IPS DF 4.7 (cell line): ENCODE results near the gene GP1BA.

ENCODE experiments used
- DNase-seq: peaks from one replicate; pipeline ENCODE4 v3.0.0-alpha.2; 2013; ENCODE audit warnings: low spot score; ENCODE audit errors: extremely low read depth

The GP1BA gene

DNA sequence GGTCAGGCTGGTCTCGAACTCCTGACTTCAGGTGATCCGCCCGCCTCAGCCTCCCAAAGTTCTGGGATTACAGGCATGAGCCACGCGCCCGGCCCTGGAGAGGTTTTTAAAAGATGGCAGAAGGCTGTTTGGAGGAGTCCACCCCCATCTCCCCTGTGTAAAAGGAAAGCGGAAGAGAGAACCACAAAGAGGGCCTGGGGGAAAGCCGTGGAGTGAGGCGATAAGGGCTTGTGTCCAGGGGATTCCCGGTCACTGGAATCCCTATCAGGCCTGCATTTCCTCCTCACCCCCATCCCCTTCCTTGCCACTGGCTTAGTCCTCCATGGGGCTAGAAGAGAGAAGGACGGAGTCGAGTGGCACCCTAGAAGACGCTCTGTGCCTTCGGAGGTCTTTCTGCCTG lies at the start of gene GP1BA:
Gene GP1BA (plus strand): TSS at position 315 of the 400 bp plus-strand sequence. CDS start 328 bp downstream, outside the sequence.
- no peak for DNase-seq

DNA sequence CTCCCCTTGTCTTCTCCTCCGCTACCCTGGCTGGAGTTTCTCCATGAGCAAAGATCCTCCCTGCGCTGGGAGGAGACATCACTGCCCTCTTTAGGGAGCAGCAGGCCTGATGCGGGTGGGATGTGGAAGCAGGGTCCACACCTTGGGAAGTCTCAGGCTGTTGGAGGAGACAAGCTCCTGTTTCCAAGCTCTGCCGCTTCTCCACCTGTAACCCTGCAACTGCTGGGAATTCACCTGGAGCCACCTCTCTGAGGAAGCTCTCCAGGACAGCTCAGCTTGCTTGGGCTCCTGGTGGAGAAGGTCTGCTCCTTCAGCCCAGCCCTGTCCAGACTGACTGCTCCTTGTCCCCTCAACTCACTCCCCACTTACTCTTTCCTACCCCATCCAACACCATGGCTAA lies 47.6 kb upstream of the GP1BA start:
- no peak for DNase-seq

DNA sequence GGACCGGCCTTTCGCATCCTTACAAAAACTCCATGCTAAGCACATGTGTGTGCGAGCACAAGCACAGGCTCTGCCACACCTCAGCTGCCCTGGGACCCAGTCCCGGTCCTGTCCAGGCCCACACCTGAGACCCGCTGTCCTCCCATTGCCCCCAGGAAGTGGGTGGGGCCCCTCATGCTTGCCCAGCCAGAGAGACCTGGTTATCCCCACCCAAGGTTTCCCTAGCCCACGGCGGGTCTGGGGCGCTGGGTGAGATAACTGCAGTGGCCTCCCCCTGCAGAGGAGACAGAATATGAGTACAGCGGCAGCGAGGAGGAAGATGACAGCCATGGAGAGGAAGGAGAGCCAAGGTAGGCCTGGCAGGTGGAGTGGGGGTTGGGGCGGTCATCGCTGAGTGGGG lies 45.2 kb upstream of the GP1BA start:
- no peak for DNase-seq

DNA sequence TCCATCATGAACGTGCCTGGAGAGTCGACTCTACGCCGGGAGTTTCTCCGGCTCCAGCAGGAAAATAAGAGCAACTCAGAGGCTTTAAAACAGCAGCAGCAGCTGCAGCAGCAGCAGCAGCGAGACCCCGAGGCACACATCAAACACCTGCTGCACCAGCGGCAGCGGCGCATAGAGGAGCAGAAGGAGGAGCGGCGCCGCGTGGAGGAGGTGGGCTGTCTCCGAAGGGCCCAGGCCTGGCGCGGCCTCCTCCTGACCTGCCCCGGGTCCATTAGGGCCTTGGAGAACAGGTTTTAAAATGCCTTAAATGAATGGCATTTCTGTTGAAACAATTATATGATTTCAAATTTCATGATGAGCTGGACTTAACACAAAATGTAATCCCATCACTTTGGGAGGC lies 44.5 kb upstream of the GP1BA start:
- DNase-seq: no peak

DNA sequence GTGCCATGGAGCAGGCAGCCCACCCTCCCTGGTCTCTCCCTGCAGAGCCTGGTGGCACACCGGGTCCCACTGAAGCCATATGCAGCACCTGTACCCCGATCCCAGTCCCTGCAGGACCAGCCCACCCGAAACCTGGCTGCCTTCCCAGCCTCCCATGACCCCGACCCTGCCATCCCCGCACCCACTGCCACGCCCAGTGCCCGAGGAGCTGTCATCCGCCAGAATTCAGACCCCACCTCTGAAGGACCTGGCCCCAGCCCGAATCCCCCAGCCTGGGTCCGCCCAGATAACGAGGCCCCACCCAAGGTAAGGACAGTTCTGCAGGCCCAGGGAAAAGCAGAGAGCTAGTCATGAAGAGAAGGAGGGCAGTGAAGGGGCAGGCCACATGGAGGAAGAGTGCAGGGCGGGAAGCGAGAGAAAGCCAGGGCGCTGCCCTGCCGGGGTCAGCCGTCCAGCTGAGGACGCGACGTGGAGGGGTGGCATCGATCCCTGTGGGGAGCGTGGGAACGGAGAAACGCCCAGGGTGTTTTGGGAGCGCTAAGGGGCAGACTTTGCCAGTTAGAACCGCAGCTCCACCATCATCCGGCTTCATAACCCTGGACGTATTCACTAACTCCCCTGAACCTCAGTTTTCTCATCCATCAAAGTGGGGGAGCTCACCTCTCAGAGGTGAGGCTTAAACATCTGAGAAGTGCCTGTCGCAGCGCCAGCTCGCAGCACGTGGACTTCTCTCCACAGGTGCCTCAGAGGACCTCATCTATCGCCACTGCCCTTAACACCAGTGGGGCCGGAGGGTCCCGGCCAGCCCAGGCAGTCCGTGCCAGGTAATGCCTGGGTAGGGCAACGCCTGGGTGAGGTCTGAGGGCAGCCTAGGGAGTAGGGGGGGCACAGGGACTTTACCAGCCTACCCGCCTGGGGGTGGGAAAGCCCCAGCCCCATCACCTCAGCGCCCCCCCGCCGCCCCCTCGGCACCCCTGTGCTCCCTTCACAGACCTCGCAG lies 40.4 kb upstream of the GP1BA start:
- no peak for DNase-seq

DNA sequence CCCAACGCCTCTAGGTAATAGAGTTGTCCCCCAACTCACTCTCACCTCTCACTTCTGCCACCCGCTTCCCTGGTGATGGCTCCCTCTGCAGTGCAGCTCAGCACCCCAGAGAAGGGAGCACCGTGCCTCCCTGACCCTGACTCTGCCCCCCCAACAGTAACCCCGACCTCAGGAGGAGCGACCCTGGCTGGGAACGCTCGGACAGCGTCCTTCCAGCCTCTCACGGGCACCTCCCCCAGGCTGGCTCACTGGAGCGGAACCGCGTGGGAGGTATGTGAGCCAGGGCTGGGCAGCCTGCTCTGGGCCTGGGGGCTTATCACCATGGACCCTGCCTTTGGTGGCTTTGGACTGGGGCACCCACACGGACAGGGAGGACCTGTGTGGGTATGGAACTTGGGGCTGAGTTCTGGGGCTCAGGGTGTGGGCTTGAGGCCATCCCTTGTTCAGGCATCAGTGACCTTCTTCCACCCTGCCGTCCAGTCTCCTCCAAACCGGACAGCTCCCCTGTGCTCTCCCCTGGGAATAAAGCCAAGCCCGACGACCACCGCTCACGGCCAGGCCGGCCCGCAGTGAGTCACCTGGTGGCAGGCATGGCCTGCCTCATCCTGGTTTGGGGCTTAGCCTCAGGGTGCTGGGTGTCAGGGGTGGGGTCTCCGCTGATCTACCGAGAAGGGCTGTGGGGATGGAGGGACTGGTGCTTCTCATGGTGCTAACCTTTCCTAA lies 39.4 kb upstream of the GP1BA start:
- no peak for DNase-seq

DNA sequence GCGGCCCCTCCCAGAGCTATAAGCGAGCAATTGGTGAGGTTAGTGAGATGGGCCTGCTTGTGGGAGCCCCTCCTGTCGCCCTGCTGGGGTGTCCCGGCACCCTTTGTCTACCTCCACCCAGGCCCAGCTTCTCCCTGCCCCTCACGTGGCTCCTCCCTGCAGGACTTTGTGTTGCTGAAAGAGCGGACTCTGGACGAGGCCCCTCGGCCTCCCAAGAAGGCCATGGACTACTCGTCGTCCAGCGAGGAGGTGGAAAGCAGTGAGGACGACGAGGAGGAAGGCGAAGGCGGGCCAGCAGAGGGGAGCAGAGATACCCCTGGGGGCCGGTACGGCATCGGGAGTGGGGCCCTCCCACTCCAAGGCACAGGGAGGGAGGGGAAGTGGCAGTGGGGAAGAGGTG lies 38.8 kb upstream of the GP1BA start:
- no peak for DNase-seq

DNA sequence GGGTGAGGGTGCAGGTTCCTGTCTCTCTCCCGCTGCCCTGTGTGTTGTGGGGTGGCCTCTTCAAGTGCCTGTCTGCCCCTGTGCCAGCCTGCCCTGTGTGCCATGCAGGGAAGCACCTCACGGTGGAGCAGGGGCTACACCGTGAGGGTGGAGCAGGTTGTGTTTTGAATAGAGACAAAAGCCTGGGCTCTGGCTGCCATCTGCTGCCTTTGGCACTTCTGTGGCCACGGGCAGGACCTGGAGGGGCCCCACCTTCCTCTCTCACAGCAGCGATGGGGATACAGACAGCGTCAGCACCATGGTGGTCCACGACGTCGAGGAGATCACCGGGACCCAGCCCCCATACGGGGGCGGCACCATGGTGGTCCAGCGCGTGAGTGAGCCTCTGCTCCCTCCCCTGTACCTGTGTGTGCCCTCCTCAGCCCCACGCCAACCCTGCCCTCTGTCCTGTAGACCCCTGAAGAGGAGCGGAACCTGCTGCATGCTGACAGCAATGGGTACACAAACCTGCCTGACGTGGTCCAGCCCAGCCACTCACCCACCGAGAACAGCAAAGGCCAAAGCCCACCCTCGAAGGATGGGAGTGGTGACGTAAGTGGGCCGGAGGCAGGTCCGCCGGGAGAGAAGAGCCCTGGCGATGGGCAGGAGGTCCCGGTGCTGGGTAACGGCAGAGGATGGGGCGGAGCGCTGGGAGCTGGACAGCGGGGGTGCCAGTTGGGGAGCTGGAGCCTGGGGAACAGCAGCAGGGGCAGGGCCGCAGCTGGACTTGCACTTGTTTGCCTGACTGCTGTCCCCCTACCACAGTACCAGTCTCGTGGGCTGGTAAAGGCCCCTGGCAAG lies 38.1 kb upstream of the GP1BA start:
- no peak for DNase-seq

DNA sequence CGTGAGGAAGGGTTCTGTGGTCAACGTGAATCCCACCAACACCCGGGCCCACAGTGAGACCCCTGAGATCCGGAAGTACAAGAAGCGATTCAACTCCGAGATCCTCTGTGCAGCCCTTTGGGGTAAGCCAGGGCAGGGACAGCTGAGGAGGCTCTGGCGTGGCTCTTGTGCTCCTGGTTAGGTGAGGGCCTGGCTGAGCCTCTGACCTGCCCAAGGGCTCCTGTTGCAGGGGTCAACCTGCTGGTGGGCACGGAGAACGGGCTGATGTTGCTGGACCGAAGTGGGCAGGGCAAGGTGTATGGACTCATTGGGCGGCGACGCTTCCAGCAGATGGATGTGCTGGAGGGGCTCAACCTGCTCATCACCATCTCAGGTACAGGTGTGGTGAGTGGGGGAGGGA lies 37.0 kb upstream of the GP1BA start:
- no peak for DNase-seq

DNA sequence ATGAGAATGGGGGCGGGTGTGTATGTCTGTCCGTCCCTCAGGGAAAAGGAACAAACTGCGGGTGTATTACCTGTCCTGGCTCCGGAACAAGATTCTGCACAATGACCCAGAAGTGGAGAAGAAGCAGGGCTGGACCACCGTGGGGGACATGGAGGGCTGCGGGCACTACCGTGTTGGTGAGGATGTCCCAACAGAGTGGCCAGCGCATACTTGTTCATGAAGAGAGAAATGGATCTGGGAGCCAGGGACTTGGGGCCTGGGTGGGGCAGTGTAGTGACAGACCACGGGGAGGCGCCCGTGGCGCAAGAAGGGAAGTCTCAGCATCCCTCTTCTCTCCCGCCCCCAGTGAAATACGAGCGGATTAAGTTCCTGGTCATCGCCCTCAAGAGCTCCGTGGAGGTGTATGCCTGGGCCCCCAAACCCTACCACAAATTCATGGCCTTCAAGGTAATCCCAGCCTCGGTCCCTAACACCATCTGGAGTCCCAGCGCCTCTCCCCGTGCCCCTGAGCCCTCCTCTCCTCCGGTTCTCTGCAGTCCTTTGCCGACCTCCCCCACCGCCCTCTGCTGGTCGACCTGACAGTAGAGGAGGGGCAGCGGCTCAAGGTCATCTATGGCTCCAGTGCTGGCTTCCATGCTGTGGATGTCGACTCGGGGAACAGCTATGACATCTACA lies 36.3 kb upstream of the GP1BA start:
- DNase-seq: no peak

DNA sequence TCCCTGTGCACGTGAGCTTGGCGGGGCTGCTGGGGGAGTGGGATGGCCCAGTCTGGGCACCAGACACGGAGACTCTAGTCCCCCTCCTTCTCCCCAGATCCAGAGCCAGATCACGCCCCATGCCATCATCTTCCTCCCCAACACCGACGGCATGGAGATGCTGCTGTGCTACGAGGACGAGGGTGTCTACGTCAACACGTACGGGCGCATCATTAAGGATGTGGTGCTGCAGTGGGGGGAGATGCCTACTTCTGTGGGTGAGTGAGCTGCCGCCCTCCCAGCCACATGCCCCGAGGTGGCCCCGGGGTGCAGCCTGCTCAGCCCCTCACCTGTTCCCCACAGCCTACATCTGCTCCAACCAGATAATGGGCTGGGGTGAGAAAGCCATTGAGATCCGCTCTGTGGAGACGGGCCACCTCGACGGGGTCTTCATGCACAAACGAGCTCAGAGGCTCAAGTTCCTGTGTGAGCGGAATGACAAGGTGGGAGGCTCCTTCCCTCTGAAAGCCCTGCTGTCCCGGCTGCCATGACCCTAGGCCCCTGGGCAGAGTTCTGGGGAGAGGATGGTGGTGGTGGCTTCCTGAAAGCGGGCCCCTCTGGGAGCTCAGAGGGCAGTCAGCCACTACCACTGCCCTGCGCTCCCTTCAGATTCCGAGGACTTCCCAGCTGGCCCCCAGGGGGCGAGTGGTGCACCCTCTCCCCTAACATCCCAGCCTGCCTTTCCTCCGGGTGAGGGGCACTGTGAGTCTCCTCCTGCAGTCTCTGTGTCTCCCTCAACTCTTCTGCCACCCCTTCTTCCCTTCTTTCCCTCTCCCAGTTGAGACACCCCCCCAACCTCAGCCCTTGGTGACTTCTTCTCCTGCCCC lies 35.5 kb upstream of the GP1BA start:
- DNase-seq: no peak

DNA sequence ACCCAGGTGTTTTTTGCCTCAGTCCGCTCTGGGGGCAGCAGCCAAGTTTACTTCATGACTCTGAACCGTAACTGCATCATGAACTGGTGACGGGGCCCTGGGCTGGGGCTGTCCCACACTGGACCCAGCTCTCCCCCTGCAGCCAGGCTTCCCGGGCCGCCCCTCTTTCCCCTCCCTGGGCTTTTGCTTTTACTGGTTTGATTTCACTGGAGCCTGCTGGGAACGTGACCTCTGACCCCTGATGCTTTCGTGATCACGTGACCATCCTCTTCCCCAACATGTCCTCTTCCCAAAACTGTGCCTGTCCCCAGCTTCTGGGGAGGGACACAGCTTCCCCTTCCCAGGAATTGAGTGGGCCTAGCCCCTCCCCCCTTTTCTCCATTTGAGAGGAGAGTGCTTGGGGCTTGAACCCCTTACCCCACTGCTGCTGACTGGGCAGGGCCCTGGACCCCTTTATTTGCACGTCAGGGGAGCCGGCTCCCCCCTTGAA lies 34.8 kb upstream of the GP1BA start:
- no peak for DNase-seq

DNA sequence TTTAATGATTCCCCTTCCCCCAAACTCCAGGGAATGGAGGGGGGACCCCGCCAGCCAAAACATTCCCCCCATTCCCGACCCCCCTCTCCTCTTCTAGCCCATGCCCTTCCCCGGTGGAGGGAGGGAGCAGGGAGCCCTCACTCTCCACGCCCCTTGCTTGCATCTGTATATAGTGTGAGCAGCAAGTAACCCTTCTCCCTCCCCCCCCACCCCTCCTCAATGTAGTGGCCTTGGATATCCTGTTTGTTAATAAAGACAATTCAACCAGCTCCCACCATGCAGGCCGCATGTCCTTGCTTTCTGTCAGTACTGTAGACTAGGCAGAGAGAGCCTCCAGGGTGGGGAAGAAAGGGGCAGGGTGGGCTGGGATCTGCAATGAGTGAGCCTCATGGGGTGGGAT lies 34.3 kb upstream of the GP1BA start:
- no peak for DNase-seq

DNA sequence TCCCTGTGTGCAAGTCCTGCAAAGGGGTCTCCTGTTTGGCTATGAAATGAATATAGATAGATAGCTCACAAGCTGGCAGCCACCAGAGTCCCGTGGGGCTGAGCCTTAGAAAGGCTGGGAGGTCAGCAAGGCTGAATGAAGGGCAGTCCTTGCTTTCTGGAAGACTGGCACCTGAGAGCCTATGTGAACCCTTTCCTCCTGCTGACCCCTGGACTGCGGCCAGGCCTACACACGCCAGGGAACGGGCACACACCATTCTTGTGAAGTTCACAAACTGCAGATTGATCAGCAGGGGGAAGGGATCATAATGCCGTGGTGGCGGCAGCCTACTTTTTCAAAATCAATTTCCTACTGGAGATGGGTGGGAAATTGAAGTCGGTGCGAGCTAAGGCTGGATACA lies 33.7 kb upstream of the GP1BA start:
- DNase-seq: no peak

DNA sequence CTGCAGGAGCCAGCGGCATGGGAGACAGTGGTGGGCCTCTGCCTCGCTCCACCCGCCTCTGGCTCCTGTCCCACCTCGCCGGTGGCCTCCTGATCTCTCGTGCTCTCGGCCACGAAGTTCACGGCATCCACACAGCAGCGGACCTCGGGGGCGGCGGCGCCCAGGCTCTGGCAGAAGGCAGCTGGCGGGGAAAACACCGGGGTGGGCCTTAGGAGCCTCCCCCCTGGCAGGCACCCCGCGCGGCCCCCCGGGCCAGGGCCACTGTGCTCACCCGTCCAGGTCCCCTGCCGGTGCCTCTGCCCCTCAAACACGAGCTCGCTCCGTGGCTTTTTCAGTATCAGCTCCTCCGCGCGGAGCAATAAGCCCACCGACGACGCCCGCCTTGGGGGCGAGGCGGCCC lies 33.1 kb upstream of the GP1BA start:
- DNase-seq: no peak

DNA sequence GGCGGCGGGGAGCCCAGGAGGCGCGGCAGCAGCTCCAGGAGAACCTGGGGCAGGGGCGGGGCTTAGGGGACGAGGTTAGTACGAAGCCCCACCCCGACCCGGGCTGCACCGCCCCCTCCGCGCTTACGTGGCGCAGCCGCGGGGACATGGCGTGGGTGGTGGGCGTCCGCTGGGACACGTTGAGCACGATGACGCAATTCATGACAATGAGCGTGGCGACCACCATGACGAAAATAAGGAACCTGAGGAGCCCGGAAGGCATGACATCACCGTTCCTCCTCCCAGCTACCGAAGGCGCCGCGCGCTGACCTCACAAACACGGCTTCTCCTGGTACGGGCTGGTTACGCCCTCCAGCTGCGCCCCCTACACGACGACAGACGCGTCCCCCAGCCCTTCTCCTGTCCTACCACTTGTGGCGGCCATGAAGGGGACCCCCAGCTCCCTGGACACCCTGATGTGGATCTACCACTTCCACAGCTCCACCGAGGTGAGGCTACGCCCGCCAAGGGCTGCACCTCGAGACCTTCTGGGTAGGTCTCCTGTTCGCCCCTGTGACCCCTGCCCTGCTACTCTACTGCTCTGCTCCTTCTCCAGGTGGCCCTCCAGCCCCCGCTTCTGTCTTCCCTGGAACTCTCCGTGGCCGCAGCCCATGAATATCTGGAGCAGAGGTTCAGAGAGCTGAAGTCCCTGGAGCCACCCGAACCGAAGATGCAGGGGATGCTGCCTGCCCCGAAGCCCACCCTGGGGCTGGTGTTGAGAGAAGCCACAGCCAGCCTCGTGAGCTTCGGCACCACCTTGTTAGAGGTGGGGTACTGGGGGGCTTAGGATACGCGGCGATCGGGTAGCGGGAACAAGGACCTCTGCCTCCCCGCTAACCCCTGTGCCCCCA lies 32.5 kb upstream of the GP1BA start, which contains the start of gene C17orf107:
Gene C17orf107 (plus strand): TSS at position 196 of the 890 bp plus-strand sequence. CDS start 227 bp downstream, at position 423.
- DNase-seq: no peak

DNA sequence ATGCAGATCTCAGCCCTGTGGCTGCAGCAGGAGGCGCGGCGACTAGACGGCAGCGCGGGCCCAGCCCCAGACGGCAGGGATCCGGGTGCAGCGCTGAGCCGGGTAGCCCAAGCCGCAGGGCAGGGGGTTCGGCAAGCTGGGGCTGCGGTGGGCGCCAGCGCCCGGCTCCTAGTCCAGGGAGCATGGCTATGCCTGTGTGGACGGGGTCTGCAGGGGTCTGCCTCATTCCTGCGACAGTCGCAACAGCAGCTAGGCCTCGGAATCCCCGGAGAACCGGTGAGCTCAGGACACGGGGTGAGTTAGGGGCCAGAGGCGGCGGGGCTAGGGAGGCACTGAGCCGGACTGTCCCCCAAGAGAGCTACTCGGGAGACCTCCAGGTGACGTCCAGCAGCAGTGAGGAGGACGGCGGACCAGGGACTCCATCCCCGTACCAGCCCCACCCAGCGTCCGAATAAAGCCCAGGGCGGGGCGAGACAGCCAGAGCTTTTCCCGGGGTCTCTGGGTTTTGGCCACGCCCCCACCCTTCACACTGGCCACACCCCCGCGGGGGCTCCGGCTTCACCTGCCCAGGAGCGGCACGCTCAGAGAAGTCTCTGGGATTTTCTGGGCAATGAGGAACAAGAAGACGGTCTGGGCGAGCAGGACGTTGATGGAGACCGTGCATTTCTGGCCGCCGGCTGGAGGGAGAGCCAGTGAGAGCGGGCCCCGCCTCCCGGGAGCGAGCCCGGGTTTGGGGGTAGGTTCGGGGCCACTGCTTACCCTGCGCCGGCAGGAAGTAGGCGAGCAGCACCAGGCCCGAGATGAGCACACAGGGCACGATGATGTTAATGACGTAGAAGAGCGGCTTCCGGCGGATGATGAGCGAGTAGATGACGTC lies 31.6 kb upstream of the GP1BA start:
- no peak for DNase-seq
